ENCODE data around the gene REEP5.

The REEP5 gene

GRCh38 chr5:112921026-112921832 lies 798 bp downstream of the REEP5 start:
- Histone ChIP-seq H3K27ac (peak overlapping the region; percentile 82 to 95 (median 94)), H4K20me1 (peaks cover 18 to 48% (median 35%) of the 10 kb centered on the region in 11 experiments; a peak in 19 of 22 replicates), H3K4me1 (peaks cover 64 to 77% (median 71%) of the 10 kb centered on the region in 10 experiments), H3K4me2 (peak overlapping the region; percentile 76 to 97 (median 92)), H3K4me3 (peak overlapping the region; percentile 90 to 100 (median 97)), H3K9me3 (replicated peaks in 1 of 11) (no peaks in the 10 kb centered on the region), H3K9ac (peak overlapping the region; percentile 90 to 98 (median 94)), H3K36me3 (peaks cover 33 to 43% (median 38%) of the 10 kb centered on the region in 11 experiments), H3K27me3 (no peaks in the 10 kb centered on the region)
- TF ChIP-seq Cebpa-rat (IDR thresholded peaks at IDR 0.05): no peak

GRCh38 chr5:112919972-112920371 lies 2.1 kb downstream of the REEP5 start:
- TF ChIP-seq Cebpa-rat (IDR thresholded peaks at IDR 0.05): no peak
- peak overlapping the region; percentile 23 to 95 (median 91); a peak in 19 of 22 replicates for H3K4me2 ChIP-seq
- peaks cover 26 to 61% (median 44%) of the 10 kb centered on the region in 11 experiments; a peak in 19 of 22 replicates for H4K20me1 ChIP-seq
- peak overlapping the region in 1 of 11 experiments; percentile 90; a peak in 2 of 22 replicates for H3K9ac ChIP-seq
- no peak overlapping the region for H3K27ac ChIP-seq
- peaks cover 46 to 54% (median 50%) of the 10 kb centered on the region in 11 experiments for H3K36me3 ChIP-seq
- H3K4me1 ChIP-seq: peaks cover 63 to 85% (median 73%) of the 10 kb centered on the region in 10 experiments
- no peaks in the 10 kb centered on the region for H3K9me3 ChIP-seq (replicated peaks in 1 of 11)
- peak overlapping the region in 4 of 10 experiments; percentile 90 to 100 (median 94); a peak in 5 of 20 replicates for H3K4me3 ChIP-seq
- H3K27me3 ChIP-seq: no peaks in the 10 kb centered on the region

- Histone ChIP-seq H3K27ac (no peak overlapping the region), H3K4me1 (peaks cover 51 to 85% (median 61%) of the 10 kb centered on the region in 10 experiments), H3K36me3 (peaks cover 59 to 67% (median 63%) of the 10 kb centered on the region in 11 experiments), H3K4me3 (no peak overlapping the region), H3K9me3 (replicated peaks in 1 of 11) (no peaks in the 10 kb centered on the region), H3K27me3 (no peaks in the 10 kb centered on the region), H3K4me2 (peak overlapping the region in 8 of 11 experiments; percentile 2 to 92 (median 33); a peak in 10 of 22 replicates), H4K20me1 (peaks cover 26 to 70% (median 44%) of the 10 kb centered on the region in 11 experiments; a peak in 19 of 22 replicates), H3K9ac (no peak overlapping the region)
- TF ChIP-seq Cebpa-rat (IDR thresholded peaks at IDR 0.05): no peak
Measured at GRCh38 chr5:112918679-112919078, 3.3 kb downstream of the REEP5 start.

GRCh38 chr5:112918136-112918535 lies 3.9 kb downstream of the REEP5 start:
- Histone ChIP-seq H3K9ac (no peak overlapping the region), H3K36me3 (peaks cover 59 to 73% (median 68%) of the 10 kb centered on the region in 11 experiments), H4K20me1 (peaks cover 26 to 70% (median 44%) of the 10 kb centered on the region in 11 experiments; a peak in 19 of 22 replicates), H3K4me1 (peaks cover 46 to 85% (median 56%) of the 10 kb centered on the region in 10 experiments), H3K4me2 (peak overlapping the region in 8 of 11 experiments; percentile 2 to 92 (median 33); a peak in 12 of 22 replicates), H3K27me3 (no peaks in the 10 kb centered on the region), H3K27ac (no peak overlapping the region), H3K4me3 (no peak overlapping the region), H3K9me3 (replicated peaks in 1 of 11) (no peaks in the 10 kb centered on the region)
- no peak for TF ChIP-seq Cebpa-rat (IDR thresholded peaks at IDR 0.05)

- TF ChIP-seq Cebpa-rat (IDR thresholded peaks at IDR 0.05): no peak
- H3K36me3 ChIP-seq: peaks cover 64 to 79% (median 74%) of the 10 kb centered on the region in 11 experiments
Measured at GRCh38 chr5:112917453-112917995, 4.5 kb downstream of the REEP5 start.

GRCh38 chr5:112915831-112916230 lies 6.2 kb downstream of the REEP5 start:
- Histone ChIP-seq H3K4me3 (no peak overlapping the region), H3K9me3 (replicated peaks in 1 of 11) (no peaks in the 10 kb centered on the region), H3K36me3 (peaks cover 70 to 94% (median 86%) of the 10 kb centered on the region in 11 experiments), H3K4me2 (peak overlapping the region in 9 of 11 experiments; percentile 2 to 41 (median 13); a peak in 9 of 22 replicates), H3K9ac (peak overlapping the region in 3 of 11 experiments; percentile 18 to 47 (median 28); a peak in 2 of 22 replicates), H3K27me3 (no peaks in the 10 kb centered on the region), H4K20me1 (peaks cover 29 to 93% (median 48%) of the 10 kb centered on the region in 11 experiments; a peak in 19 of 22 replicates), H3K27ac (no peak overlapping the region), H3K4me1 (peaks cover 35 to 80% (median 45%) of the 10 kb centered on the region in 10 experiments)
- no peak for TF ChIP-seq Cebpa-rat (IDR thresholded peaks at IDR 0.05)

More at GRCh38 chr5:112917453-112917995, 4.5 kb downstream of the REEP5 start:
- Histone ChIP-seq H3K4me2 (peak overlapping the region in 4 of 11 experiments; percentile 1 to 92 (median 66); a peak in 5 of 22 replicates), H3K27me3 (no peaks in the 10 kb centered on the region), H3K9me3 (replicated peaks in 1 of 11) (no peaks in the 10 kb centered on the region), H3K27ac (no peak overlapping the region), H3K4me3 (no peak overlapping the region), H3K4me1 (peaks cover 40 to 83% (median 50%) of the 10 kb centered on the region in 10 experiments), H4K20me1 (peaks cover 26 to 76% (median 44%) of the 10 kb centered on the region in 11 experiments; a peak in 19 of 22 replicates), H3K9ac (no peak overlapping the region; a peak in 1 of 22 replicates)

GRCh38 chr5:112914584-112914983 lies 7.4 kb downstream of the REEP5 start:
- Histone ChIP-seq H3K27ac (no peak overlapping the region), H3K4me2 (0 out of 22 replicates have a peak overlapping the region, but pooled peaks of 1 of the 11 experiments have one; percentile 14), H3K27me3 (no peaks in the 10 kb centered on the region), H3K9ac (no peak overlapping the region), H3K36me3 (peaks cover 83 to 100% (median 95%) of the 10 kb centered on the region in 11 experiments), H3K9me3 (replicated peaks in 1 of 11) (no peaks in the 10 kb centered on the region), H3K4me1 (peaks cover 24 to 69% (median 33%) of the 10 kb centered on the region in 10 experiments; a peak in 19 of 20 replicates), H3K4me3 (no peak overlapping the region), H4K20me1 (peaks cover 31 to 98% (median 50%) of the 10 kb centered on the region in 11 experiments; a peak in 19 of 22 replicates)
- TF ChIP-seq Cebpa-rat (IDR thresholded peaks at IDR 0.05): no peak

- H3K36me3 ChIP-seq: peaks cover 67 to 100% (median 85%) of the 10 kb centered on the region in 11 experiments
Measured at GRCh38 chr5:112910529-112910928, 11.5 kb downstream of the REEP5 start.

More at GRCh38 chr5:112910529-112910928, 11.5 kb downstream of the REEP5 start:
- Histone ChIP-seq H3K4me1 (peaks cover 0 to 31% (median 2%) of the 10 kb centered on the region in 10 experiments; a peak in 8 of 20 replicates), H3K27ac (no peak overlapping the region), H3K9ac (no peak overlapping the region), H3K27me3 (no peaks in the 10 kb centered on the region), H3K9me3 (replicated peaks in 1 of 11) (no peaks in the 10 kb centered on the region), H4K20me1 (peaks cover 21 to 98% (median 43%) of the 10 kb centered on the region in 11 experiments; a peak in 19 of 22 replicates), H3K4me2 (no peak overlapping the region), H3K4me3 (no peak overlapping the region)
- no peak for TF ChIP-seq Cebpa-rat (IDR thresholded peaks at IDR 0.05)

Measured in BLaER1 treated with 17β-estradiol and CSF1 and Interleukin-3, amounts not matched to agents 10 nM and 100 nM (cell line).